ENCODE data around the gene PIWIL4.
"Not testable (repeated sequence)": the region's sequence is repeated elsewhere in the genome, so short reads cannot be mapped to it uniquely, and the experiment has no call there.

The PIWIL4 gene

DNA sequence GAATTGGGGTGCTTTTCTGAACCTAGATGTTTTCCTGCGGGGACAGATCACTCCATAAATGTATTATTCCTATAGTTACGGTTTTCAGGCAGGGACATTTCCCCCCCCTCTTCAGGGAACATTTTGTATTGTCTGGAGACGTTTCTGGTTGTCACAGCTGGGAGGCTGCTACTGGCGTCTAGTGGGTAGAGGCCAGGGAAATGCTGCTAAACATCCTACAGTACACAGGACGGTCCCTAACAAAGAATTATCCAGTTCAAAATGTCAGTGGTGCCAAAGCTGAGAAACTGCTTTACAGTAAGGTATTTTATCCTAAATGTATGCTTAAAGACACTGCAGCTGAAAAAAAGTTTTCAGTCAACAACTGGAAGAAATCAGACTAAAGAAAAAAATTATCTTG is 19.4 kb downstream of the PIWIL4 start:
- DNase-seq: no peak

DNA sequence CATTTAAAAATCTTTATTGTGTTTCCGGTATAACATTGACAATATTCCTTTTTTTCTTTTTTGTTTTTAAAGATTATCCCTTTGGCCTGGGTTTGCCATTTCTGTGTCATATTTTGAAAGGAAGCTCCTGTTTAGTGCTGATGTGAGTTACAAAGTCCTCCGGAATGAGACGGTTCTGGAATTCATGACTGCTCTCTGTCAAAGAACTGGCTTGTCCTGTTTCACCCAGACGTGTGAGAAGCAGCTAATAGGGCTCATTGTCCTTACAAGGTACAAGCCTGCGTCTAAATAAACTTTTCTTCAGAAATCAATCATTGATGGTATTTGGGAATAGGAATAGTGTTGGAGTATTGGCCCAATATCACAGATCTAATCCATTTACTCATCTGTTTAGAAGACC is 19.8 kb downstream of the PIWIL4 start:
- no peak for DNase-seq

DNA sequence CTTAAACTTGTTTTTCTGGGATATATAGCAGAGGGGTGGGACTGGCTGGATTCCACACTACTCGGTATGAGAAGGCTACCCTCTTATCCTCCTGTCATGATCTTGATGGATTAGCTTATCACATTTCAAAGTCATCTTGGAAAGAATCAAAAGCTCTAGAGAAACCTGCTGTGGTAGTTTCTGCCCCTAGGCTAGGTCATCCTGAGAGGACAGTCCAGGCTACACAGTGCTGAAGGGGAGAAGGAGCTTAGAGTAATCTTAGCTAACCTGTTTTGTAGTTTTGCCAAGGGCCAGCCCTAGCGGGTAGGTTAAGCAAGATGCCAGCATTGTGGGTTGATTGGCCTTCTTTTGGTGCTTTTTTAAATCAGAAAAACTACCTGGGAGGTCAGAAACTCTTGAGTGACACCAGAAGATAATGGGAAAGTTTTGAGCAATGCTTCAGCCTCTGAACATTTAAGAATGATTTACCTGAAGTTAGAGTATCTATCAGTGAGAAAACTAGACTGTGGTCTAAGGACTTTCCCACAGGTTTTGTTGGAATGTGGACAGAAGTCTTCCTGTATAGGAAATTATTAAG is 21.3 kb downstream of the PIWIL4 start:
- DNase-seq: no peak

DNA sequence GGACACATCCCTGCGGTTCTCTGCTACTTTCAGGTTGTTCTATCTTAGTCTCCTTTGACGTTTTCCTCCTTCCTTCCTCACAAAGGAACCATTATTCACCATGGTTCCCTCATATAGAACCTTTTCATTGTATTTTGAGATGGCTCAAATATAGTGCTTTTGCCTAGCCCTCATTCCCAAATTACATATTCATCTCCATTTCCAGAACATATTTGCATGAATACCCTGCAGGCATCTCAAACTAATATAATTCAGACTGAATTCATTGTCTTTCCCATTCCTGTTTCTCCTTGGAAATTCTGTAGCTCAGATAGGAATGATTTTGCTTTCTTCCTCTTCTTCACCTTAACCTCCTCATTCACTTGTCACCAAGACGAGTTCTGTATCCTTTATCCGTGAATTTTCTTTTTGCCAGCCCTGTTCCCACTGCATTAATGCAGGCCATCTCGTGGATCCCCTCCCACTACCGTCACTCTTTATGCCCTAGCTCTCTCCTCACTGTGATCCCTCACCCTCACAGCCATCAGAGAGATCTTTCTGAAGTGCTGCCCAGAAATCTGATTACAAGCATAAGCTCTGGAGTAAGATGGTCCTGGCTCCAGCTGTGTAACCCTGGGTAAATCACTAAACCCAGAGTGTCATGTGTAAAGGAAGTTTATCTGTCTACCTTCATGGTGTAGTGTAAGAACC is 23.3 kb downstream of the PIWIL4 start:
- DNase-seq: no peak

DNA sequence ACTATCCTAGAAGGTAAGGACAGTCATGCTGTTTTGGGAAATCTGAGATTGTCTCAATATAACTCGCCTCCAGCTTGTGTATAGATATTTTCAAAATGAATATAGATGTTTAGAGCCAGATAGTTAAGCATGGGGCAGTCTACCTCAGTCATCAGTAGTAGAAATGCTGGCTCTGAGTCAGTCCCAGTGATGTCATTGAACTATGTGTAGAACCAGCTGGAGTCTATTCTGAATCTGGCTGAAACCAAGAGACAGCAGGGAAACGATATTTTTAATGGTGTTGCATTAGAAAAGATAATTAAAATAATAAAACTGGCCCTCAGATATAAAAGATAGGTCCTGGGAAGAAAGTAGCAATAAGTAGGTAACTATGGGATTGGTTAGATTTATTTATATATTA is 25.9 kb downstream of the PIWIL4 start:
- no peak for DNase-seq

DNA sequence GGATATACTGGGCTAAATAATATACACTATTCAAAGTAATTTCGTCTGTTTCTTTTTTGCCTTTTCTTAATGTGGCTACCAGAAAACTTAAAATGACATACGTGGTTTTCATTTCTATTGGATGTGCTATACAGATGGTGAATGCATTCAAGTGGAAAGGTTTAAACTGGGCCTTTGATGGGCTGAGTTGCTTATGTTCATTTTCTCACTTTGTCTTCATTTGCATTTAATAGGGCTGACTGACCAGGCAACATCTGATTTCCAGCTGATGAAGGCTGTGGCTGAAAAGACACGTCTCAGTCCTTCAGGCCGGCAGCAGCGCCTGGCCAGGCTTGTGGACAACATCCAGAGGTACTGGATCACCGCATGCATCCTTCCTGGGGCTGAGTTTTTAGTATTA is 27.9 kb downstream of the PIWIL4 start:
- no peak for DNase-seq

DNA sequence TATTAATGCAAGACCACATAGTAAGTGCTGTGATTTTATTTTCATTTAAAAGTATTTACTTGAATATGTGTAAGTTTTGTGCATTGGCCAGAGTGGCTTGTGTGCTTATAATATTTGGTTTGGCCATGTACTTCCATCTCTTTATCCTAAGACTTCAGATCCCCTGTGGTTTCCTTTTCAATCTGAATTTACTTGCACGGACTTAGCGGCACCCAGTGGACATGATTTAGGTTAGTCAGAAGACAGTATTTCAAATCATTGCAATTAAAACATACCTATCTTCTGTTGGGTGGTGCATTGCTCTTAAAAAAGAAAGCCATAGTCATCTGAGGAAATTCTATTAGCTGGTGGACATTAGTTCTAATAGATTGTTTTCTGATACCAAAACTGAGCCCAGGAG is 30.7 kb downstream of the PIWIL4 start:
- no peak for DNase-seq

DNA sequence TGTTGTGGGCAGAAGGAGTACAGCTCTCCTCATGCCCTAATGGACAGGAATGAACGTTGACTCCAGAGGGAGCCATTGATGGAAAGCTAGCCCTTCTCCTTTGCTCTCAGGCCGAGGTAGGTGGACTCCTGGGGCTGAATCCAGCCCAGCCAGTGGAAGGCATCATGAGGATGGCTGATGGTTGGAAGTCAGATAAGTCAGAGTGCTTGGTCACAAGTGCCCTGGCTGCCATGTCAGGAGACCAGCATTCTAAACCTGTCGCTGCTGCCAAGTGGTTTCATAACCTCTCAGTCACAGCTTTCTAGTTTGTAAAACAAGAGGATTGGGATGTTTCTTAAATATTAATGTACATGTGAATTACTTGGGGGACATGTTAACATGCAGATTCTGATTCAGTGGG is 32.3 kb downstream of the PIWIL4 start:
- DNase-seq: no peak

DNA sequence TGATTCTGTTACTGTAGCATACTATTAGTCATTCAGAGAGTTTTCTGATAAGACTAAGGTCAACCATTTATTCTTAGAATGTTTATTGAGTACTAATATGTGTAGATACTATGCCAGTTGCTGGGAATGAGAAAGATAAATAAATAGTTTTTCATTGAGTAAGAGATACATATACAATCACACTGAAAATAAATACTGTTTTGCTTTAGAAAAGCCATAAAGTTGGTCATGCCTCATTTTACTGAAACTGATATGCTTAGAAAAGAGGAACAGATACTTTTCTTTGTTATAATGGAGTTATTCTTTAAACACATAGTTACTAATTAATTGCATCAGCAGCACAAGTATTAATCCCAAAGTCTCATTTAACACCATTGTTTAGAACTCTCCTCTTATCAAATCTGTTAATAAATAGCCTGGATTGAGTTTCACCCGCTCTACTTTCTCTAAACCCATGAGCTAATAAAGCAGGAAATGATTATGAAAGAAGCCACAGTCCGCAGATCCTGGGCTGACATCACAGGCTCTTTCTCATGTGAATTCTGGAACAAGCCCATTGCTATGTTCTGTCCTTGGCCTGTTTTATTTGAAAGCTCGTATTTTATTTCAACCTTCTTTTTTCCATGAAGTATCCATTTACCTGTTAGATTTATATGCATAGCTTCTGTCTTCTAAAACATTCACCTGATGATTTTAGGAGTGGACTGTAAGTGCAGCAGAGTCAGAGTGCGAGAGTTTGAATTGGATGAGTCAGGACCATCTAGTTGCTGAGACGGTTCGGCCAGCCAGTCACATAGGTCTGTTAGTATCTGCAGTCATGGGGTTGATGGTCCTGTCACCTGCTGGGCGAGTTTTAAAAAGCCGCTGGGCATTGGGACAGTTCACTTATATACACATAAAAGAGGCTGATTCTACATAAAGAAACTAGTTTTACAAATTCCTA is 35.5 kb downstream of the PIWIL4 start:
- DNase-seq: no peak

DNA sequence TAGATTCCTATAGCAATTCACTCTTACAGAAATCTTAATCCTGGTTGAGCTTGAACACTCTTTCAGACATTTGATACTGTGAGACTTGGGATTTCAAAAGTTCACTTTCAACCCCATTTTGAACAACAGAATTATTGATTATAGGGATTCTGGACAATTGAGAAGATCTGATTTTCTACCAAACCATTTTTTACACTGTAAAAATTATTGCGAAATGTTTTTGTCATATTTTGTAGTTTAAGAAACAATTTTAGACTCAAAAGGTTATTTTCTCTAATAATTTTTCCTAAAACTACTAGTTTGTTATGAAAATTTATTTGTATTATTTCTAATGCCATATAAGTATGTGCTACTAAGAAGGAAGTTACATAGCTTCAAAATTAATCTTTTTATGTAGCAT is 36.4 kb downstream of the PIWIL4 start:
- no peak for DNase-seq

DNA sequence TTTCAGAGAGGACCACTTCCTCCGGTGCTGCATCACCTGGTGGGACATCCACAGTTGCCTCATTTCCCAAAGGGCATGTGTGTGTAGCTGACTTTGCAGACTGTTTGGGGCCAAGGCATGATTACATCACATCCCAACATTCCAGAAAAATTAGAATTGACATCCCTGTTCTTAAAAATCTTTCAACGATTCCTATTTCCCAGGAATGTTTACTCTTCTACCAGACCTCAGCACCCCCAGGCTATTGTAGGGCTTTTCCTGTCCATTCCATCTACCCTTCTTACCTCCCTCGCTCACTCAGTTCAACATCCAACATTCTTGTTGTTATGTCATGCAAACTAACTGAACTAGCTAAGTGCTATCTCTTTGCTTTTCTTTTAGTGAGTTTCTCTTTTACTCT is 37.3 kb downstream of the PIWIL4 start:
- no peak for DNase-seq

DNA sequence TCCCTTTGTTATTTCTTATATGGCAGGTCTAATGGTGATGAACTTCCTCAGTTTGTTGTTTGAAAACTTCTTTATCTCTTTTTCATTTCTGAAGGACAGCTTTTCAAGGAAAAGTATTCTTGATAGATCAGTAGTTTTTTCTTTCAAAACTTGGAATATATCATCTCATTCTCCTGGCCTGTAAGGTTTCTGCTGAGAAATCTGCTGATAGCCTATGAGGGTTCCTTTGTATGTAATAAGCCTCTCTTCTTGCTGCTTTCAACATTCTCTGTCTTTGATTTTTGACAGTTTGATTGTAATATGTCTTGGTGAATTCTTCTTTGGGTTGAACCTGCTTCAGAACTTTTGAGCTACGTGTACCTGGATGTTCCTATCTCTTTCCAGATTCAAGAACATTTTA is 46.0 kb downstream of the PIWIL4 start:
- DNase-seq: no peak

DNA sequence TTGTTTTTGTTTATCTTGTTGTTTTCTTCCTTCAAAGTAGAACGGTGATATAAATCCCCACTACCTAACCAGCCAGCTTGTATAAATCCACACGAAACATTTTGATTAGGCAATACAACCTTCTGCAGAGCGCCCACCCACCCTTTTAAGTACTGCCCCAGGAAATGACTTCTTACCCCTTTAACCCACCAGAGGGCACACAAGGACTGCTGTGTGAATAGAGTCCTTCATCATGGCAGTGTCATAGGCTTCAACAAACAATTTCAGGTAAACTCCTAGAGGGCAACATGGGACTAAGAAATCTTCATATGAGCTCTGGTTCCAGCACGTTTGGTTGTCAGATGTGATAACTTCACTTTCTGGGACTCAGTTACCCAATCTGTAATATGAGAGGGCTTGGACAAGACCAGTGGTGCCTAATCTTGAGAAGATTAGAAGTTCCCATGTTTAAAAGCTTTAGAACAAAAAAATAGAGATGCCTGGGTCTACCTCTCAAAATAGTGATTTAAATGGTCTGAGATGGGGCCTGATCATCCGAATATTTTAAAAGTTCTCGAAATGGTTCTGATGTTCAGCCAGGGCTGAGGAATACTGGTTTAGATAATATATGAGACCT is 56.1 kb downstream of the PIWIL4 start:
- DNase-seq: peak; percentile 9

DNA sequence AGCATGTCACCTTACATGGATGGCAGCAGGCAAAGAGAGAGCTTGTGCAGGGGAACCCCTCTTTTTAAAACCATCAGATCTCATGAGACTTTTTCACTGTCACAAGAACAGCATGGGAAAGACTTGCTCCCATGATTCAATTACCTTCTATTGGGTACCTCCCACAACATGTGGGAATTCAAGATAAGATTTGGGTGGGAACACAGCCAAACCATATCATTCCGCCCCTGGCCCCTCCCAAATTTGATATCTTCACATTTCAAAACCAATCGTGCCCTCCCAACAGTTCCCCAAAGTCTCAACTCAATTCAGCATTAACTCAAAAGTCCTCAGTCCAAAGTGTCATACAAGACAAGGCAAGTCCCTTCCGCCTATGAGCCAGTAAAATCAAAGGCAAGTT is 58.3 kb downstream of the PIWIL4 start:
- not testable (repeated sequence) for DNase-seq

DNA sequence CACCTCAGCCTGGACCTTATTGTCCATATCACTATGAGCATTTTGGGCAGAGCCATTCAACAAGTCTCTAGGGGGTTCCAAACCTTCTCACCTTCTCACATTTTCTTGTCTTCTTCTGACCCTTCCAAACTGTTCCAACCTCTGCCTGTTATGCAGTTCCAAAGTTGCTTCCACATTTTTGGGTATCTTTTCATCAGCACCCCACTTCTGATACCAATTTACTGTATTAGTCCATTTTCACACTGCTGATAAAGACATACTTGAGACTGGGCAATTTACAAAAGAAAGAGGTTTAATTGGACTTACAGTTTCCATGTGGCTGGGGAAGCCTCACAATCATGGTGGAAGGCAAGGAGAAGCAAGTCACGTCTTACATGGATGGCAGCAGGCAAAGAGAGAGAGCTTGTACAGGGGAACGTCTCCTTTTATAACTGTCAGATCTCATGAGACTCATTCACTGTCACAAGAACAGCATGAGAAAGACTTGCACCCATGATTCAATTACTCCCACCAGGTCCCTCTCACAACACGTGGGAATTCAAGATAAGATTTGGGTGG is 59.9 kb downstream of the PIWIL4 start:
- not testable (repeated sequence) for DNase-seq

DNA sequence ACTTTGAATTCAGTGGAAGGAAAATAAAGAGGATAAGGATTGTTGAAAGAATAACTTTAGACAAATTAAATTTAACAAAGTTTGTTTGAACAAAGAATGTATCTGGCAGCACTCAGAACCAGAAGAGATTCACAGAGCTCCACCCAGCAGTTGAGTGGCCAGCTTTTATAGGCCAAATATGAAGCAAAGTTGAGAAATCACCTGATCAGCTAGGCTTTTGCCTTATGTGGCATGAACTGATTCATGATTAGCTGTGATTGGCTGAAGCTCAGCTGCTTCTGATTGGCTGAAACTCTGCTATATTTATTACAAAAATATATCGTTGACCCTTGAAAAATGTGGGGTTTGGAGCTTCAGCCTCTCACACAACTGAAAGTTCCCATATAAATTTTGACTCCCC is 62.6 kb downstream of the PIWIL4 start:
- DNase-seq: no peak

DNA sequence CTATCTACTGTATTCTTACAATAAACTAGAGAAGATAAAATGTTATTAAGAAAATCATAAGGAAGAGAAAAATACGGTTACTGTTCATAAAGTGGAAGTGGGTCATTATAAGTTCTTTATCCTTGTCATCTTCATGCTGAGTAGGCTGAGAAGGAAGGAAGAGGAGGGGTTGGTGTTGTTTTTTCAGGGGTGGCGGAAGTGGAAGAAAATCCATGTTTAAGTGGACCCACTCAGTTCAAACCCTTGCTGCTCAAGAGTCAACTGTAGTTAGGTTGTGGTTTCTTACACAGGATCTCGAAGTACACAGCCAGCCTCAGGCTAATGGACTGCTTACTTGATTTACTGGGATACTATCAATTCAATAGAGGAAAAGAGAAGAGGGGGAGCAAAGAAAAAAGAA is 63.1 kb downstream of the PIWIL4 start:
- DNase-seq: no peak

DNA sequence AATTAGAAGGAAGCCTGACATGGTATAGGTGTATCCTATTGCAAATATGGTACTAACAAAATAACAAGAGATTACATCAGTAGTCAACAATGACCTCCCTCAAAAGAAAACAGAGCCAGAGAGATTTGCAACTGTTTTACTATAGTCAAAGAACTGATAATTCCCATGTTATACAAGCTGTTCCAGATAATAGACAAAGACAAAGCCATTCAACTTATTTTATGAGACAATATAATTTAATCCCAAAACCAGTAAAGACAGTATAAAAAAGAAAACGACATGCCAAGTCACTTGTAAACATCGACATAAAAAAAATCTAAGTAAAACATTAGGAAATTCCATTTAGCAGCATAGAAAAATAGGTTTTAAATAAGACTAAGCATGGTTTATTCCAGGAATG is 65.2 kb downstream of the PIWIL4 start:
- DNase-seq: no peak

DNA sequence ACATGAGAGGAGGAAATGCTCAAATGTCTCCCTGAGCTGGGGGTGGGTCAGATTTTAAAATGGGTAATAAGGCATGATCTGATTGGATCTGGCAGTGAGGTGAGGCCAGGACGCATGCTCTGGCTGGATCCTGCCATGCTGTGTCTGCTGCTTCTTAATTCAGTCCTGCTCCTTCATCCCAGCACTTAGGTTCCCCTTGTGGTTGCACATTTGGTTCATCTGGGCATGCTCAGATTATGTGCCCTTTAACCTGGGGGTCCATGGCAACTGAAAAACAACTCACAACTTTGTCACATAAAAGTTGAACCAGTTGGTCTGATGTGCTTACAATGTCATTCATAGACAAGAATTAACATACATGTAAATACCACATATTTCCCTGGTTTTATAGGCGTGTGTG is 67.9 kb downstream of the PIWIL4 start:
- no peak for DNase-seq

DNA sequence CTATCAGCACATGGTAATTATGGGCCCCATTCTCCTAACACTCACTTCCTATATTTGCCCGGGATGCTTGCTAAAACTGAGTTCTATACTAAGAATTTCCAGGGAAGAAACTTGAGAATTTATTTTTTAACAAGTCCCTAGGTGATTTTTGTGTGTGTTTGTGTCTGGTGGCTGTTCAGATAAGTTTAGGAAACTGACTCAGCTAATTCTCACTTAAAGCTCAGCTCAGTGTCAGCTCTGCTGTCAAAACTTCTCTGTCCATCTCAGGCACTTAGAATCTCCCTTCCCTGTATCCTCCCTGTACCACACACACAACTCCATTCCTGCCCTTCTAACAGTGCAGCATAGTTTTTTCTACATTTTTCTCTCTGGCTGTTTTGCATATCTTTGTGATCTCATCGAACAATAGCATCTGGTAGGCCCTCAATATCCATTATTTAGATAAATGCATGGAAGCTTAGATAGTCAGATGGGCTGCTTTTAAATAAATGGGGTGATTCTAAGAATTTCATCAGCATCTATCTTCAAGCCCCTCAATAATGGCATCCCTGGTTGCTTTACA is 69.3 kb downstream of the PIWIL4 start:
- no peak for DNase-seq

DNA sequence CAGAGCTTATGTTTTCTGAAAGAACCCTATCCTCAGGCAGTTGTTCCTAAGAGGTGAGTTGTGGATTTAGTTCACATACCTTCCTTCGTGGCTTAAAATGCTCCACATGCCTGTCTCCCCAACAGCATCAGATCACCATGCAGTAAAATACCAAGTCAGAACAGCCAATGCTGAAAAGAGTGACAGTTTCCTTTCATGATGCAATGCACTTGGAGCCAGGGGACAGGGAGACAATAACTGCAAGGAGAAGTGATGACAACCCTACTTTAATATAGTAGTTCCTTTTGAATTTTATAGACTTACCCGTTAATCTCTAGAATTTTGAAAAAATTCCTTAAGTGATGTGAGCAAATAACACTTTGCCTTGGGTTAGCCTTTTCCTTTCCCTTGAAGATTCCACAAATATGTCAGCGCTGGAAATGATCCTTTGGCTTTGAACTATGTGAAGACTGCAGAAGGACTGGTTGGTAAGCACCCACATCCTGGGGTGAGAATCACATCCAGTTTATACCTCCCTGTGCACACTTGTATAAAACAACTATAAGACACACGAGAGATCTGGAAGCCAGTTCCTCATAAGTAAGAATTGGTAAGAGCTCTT is 71.2 kb downstream of the PIWIL4 start:
- DNase-seq: no peak

DNA sequence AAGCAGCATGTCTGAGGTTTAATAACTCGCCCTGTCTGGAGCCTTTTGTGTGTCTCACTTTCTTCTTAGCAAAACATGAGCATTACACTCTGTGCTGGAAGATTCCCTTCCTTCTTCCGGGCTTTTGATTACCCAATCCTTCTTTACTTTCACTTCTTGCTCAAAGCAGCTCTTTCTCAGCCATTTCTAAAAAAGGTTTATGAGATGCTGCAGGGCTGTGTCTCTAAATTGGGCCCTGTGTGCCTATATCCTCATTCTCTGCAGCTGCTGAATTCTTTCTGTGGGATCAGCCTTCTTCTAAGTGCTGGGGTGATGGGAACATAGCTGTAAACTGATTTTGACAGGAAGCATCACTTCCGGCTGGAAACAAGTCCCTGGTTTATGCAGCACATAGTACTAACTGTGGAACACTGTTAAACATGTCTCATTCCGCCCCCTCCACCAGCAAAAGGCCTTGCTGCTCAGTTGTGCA is 71.8 kb downstream of the PIWIL4 start:
- no peak for DNase-seq

Data from activated CD4-positive, alpha-beta T cell treated with anti-CD3 and anti-CD28 coated beads for 1 hour (primary cell).